Measurements from ENCODE around the gene PSEN2.

Gene PSEN2

DNA sequence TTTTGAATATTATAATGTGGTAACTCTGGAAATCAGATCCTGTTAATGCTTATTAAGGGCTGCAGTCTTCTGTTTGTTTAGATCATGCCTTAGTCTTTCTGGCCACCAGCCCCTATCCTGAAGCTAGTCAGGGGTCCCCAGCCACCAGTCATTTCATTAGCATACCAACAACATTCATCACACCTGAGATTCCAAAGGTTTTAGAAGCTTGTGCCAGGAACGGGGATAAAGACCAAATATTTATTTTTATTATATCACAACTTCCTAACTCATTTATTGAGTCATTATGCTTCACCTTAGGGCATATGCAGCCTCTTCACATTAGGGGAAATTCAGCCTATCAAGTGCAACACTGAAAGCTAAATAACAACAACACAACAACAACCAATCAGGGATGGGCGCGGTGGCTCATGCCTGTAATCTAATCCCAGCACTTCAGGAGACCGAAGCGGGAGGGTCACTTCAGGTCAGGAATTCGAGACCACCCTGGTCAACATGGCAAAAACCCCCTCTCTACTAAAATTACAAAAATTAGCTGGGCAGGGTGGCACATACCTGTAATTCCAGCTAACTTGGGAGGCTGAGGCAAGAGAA, 2.9 kb upstream of the PSEN2 start:
- DNase-seq = no peak

- DNase-seq = no peak
Observed at GRCh38 chr1:226868726-226869125, 1.7 kb upstream of the PSEN2 start.

- no peak for DNase-seq
Observed at GRCh38 chr1:226870026-226870400, 403 bp upstream of the PSEN2 start.

- no peak for DNase-seq
Observed at GRCh38 chr1:226871636-226872327, 1.4 kb downstream of the PSEN2 start.

- peak; percentile 9 for DNase-seq
Observed at GRCh38 chr1:226872437-226872836, 2.0 kb downstream of the PSEN2 start.

DNA sequence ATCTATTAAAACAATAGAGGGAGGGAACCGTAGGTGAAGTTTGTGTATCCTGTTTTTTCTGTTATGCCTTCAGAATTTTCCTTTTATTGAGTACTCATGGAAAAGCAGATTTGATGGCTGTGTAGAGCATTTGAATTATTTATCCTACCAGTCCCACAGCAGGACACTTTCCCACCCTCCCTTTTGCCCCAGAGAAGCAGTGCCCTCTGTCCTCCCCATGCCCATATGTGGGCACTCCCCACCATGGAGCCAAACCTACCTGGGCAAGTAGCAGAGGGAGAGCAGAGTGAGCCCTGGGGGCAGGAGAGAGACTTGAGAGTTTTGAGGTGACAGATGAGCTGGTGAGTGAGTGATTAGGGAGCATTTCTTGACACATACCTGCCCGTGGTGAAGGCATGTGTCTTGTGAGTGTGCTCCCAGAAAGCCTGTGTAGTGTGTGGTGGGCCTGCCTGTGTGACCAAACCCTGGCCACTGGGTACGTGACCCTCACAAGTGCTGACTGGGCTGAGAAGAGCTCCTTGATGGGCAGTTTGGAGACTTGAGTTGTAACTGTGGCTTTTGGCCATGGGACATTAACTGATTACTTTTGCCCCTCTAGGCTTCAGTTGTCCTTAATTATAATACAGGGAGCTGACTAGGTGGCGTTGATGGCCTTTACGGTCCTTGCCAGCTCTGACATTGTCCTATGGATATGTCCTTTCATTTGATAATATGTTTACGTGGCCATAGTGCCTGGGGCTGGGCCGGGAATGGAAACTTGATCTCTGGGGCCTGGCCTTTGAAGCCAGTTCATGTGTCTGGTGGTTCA, 3.6 kb downstream of the PSEN2 start:
- DNase-seq = no peak

GRCh38 chr1:226874579-226875425, 4.4 kb downstream of the PSEN2 start:
- DNase-seq = no peak

DNA sequence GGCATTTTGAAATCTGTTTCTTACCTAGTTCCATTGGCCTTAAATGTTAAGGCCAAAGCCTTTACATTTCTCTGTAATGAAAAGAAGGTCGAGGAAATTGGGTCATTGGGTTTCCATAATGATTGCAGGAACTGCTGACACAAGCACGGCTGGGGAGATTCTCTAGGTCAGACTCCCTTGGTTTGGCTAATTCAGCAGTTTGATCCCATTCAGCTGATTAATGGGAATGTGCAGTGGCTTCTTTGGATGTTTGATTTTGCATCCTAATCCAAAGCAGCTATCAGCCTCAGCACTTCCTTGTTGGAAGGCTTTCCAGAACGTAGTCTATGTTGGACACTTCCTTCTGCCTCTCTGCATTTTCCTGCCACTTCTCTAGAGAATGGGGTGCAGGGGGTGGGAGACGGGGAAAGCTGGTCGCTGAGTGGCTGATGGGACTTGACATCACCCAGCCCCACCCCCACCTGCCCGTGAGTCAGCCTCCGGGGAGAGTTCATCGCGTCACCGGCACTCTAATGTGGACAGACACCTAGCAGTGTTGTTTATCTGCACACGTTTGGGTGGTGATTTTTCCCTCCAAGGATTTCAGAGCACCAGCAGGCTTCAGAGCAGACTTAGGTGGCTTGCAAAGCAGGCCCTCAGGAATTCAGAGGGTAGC, 5.4 kb downstream of the PSEN2 start:
- no peak for DNase-seq

DNA sequence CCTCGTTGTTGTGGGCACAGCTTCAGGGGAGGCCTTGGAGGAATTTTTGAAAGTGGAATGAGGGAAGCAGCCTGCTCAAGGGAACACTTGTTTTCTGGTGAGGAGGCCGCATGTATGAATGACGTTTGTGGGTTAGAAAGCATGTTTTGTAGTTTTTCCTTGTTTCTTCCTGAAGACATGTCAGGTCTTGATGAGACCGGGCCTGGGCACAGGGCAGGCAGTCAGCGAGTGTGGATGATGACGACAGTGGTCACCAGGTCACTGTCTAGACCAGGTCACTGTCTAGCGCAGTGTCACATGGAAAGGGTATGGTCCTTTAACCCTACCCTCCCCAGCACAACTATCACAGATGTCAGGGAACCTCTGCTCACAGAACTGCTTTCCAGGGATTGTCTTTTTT, 7.3 kb downstream of the PSEN2 start:
- DNase-seq = no peak

- no peak for DNase-seq
Observed at GRCh38 chr1:226880372-226881287, 10.2 kb downstream of the PSEN2 start.

DNA sequence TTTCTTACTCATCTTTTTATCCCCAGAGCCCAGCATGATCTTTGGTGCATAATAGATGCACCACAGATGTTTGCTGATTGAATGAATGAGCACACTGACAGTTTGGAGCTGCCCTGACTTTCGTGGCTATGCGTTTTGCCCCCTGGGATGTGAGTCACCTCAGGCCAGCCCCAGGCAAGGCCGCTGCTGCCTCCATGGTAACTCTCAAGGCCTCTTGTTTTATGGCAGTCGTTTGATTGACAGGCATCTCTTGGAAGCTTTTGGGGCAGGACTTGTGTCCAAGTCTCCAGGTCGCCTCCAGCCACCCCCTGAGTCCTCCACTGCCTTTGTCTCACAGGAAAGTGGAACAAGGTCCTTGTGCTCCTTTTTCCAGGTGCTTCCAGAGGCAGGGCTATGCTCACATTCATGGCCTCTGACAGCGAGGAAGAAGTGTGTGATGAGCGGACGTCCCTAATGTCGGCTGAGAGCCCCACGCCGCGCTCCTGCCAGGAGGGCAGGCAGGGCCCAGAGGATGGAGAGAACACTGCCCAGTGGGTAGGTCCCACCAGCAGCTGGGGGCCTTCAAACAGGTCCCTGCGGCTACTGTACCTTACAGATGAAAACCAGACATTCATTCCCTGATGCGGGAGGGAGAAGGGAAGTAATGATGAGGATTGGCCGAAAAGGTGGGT, 11.2 kb downstream of the PSEN2 start:
- no peak for DNase-seq

GRCh38 chr1:226882187-226882586, 11.8 kb downstream of the PSEN2 start:
- DNase-seq = no peak

DNA sequence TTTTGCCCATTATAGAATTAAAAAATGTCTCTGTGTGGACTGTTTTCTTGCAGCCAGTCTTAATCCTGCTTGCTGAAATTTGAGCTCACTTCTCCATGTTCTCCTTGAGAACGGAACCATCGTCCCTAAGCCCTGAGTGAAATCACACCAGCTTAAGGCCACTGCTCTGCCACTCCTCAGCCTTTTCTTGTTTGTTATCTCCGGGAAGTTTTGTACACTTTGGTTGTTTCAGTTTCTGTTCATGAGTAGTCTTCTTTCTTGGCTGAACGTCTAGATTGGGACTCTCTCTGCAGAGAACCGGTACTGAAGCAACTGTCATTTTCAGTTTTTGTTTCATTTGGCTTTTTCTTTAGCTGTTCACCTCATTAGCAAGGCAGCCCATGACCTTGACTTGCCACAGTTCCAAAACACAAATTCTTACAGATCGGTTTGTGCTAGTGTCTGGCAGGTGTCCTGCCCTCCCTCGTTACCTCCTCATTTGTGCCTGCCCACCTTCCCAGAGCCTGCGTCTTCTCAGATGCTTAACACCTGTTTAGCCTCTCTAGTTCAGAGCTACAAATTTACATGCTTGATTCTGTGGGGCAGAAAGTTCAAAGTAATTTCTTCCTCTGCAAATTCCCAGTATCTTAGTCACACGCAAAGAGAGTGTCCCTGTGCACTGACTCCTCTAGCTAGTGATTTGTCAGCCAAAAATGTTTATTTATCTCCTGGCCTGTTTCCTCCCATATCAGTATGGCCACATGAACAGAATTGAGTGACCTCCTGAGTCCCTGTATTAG, 12.4 kb downstream of the PSEN2 start:
- no peak for DNase-seq

DNA sequence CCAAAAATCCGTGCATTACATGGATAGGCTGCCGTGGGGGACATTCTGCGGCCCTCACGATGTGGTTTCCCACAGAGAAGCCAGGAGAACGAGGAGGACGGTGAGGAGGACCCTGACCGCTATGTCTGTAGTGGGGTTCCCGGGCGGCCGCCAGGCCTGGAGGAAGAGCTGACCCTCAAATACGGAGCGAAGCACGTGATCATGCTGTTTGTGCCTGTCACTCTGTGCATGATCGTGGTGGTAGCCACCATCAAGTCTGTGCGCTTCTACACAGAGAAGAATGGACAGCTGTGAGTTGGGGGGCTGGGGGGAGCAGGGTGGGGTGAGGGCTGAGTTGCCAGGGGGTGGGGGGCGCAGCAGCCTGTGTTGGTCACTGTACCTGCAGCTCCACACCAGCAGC, 13.2 kb downstream of the PSEN2 start:
- no peak for DNase-seq

- no peak for DNase-seq
Observed at GRCh38 chr1:226884116-226884625, 13.8 kb downstream of the PSEN2 start.

GRCh38 chr1:226884966-226885820, 14.8 kb downstream of the PSEN2 start:
- DNase-seq = no peak

DNA sequence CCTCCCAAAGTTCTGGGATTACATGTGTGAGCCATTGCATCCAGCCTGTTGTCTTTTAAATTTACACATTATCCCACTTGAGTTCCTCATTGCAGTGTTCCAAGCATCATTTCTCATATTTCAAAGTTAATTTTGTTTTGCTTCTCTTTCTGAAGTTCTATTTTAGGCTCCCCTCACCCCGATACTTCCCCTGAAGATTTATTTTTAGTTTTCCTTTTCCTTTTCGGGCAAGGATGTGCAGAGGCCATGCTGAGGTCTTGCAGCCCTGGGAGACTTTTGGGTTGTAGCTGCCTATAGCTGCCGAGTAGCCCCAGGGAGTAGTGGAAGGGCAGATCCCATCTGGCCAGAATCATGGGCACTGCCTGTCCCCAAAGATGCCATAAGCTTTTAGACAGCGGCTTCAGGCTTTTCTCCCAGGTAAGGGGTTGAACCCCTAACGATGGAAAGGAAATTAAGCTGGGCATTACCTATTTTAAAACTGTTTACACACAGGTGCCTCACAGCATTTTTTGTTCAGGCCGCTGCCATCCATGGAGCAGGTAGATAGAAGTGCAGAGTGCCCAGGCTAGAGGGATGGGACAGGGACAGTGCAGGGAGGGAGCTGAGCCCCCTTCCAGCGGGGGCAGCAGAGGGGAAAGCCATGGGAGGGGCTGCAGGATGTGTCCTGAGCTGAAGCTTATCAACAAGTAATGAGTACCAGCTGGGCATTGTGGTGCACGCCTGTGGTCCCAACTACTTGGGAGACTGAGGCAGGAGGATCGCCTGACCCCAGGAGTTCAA, 15.9 kb downstream of the PSEN2 start:
- DNase-seq = no peak

DNA sequence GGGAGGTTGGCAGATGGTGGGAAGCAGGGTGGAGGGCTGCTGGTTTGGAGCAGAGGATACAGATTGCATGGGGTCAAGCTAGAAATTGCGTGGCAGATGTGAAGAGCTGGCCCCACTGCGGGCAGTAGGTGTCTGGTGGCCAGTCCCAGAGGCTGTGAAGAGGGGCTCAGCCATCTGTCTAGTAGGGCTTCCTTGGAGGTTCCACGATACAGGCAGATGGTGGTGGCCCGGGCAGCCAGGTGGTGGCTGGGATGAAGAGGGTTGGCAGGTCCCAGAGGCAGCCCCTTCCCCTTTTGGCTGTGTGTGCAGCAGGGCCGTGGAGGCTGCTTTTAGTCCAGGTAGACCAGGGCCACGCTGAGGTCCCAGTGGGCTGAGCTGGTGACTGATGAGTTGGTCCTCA, 16.6 kb downstream of the PSEN2 start:
- no peak for DNase-seq
